ENCODE results near the gene ZBTB37.

ZBTB37 gene

GRCh38 chr1:173865468-173866164 lies 2.6 kb upstream of the ZBTB37 start:
- DNase-seq (ENCODE audit: low read depth): no peak
- peak overlapping the region; percentile 93 for H3K4me3 ChIP-seq (ENCODE audit: low read depth, low read length)
- TF ChIP-seq CTCF (IDR thresholded peaks at IDR 0.05; ENCODE audit: low read depth, low read length, missing control alignments): no peak

DNA sequence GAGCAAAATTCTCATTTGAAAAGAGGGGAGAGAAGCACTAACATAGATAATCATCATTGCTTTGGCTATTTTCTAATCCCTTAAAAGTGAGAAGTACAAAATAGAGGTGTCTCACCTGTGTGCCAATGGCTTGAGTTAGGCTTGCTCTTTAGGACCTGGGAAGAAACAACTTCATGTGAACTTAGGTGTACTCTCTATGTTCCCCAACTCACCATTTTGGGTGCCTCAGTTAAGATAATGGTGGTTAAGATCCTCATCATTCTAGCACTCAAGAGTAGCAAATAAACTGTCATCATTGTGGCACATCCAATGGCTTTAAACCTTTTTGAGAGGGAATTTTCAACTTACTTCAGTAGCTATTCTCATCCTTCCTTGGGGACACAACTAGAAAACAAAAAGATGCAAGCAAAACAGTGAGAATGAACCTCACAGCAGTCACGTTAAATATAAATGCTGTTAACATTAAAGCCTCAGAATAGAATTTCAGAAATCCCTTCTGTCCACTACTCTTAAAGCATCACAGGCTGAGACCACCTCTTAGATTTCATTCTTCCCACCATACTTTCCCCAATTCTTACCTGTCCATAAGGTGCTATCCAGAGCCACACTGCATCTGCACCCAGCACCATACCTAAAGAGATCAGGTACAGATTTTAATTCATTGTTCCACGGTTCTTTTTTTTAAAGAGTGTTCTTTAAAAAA lies 1.6 kb upstream of the ZBTB37 start:
- TF ChIP-seq CTCF (IDR thresholded peaks at IDR 0.05; ENCODE audit: low read depth, low read length, missing control alignments): no peak
- no peak for DNase-seq (ENCODE audit: low read depth)
- peak overlapping the region; percentile 93 for H3K4me3 ChIP-seq (ENCODE audit: low read depth, low read length)

GRCh38 chr1:173867141-173867752 lies 933 bp upstream of the ZBTB37 start:
- peak overlapping the region; percentile 93 for H3K4me3 ChIP-seq (ENCODE audit: low read depth, low read length)
- TF ChIP-seq CTCF (IDR thresholded peaks at IDR 0.05; ENCODE audit: low read depth, low read length, missing control alignments): peak; percentile 1
- no peak for DNase-seq (ENCODE audit: low read depth)

GRCh38 chr1:173867753-173868265 lies 371 bp upstream of the ZBTB37 start, which contains the start of gene GAS5:
Gene GAS5, minus strand, starts transcription at chr1:173867989.
- peak within 1 kb of the TSS; percentile 93 for H3K4me3 ChIP-seq (ENCODE audit: low read depth, low read length)
- TF ChIP-seq CTCF (IDR thresholded peaks at IDR 0.05; ENCODE audit: low read depth, low read length, missing control alignments): no peak
- DNase-seq (ENCODE audit: low read depth): peak; percentile 99

DNA sequence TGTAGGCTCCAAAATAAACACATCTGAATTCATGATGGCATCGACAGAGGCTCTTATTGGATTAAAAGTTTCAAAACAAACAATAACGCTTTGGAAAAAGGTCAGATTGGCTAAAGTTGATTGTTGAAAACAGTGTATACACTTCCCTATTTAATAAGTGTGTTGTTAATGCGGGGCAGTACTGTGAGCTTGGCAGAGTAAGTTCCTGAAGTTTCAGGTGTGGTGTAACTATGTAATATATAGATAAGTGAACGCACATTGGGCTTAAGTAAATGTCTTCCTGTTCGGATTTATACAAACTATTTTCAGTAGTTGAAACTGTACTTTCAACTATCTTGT lies 810 bp downstream of the ZBTB37 start:
- TF ChIP-seq CTCF (IDR thresholded peaks at IDR 0.05; ENCODE audit: low read depth, low read length, missing control alignments): no peak
- no peak for DNase-seq (ENCODE audit: low read depth)

GRCh38 chr1:173870252-173871075 lies 2.3 kb downstream of the ZBTB37 start:
- TF ChIP-seq CTCF (IDR thresholded peaks at IDR 0.05; ENCODE audit: low read depth, low read length, missing control alignments): no peak
- peak; percentile 67 for DNase-seq (ENCODE audit: low read depth)
- H3K4me3 ChIP-seq (ENCODE audit: low read depth, low read length): peak overlapping the region; percentile 20

More for the DNA sequence above, 810 bp downstream of the ZBTB37 start:
- H3K4me3 ChIP-seq (ENCODE audit: low read depth, low read length): peak overlapping the region; percentile 78

Measured in GM12864 (cell line).